Measurements from ENCODE around the gene KASH5. TPM values are rescaled to one million over a fixed set of nuclear protein-coding genes. Genes with fewer than 3 reads are reported as not detected.
"Not testable (repeated sequence)": the region's sequence is repeated elsewhere in the genome, so short reads cannot be mapped to it uniquely, and the experiment has no call there.

KASH5 gene
- total RNA-seq, 4 donors from 2014 or later: not detected

DNA sequence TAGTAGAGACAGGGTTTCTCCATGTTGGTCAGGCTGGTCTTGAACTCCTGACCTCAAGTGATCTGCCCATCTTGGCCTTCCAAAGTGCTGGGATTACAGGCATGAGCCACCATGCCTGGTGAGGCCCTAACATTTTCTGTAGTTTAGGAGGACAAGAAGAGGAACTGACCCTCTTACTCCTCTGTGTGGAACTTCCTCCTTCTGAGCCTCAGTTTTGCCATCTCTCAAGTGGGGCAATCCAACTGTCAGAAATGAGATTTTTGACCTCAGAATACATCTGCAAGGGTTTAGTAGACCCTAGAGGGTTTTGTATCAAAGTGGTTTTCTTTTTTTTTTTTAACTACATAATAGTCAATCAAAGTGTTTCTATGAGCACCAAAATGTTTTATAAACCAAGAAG, 21.9 kb upstream of the KASH5 start:
- Histone ChIP-seq H3K27me3 (peaks cover 0 to 25% (median 0%) of the 10 kb centered on the region in 4 donors), H3K4me1 (peaks cover 10 to 30% (median 15%) of the 10 kb centered on the region in 3 donors), H3K27ac (no peak overlapping the region), H3K4me3 (no peak overlapping the region), H3K9me3 (peaks cover 0 to 33% (median 17%) of the 10 kb centered on the region in 3 donors), H3K36me3 (no peaks in the 10 kb centered on the region)
- TF ChIP-seq, protein P1, sequence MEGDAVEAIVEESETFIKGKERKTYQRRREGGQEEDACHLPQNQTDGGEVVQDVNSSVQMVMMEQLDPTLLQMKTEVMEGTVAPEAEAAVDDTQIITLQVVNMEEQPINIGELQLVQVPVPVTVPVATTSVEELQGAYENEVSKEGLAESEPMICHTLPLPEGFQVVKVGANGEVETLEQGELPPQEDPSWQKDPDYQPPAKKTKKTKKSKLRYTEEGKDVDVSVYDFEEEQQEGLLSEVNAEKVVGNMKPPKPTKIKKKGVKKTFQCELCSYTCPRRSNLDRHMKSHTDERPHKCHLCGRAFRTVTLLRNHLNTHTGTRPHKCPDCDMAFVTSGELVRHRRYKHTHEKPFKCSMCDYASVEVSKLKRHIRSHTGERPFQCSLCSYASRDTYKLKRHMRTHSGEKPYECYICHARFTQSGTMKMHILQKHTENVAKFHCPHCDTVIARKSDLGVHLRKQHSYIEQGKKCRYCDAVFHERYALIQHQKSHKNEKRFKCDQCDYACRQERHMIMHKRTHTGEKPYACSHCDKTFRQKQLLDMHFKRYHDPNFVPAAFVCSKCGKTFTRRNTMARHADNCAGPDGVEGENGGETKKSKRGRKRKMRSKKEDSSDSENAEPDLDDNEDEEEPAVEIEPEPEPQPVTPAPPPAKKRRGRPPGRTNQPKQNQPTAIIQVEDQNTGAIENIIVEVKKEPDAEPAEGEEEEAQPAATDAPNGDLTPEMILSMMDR (IDR thresholded peaks at IDR 0.05): no peak
- no peak for TF ChIP-seq POLR2A (IDR thresholded peaks at IDR 0.05)
- intact Hi-C loops (cut with DNase I): no loop called here
- DNase-seq: no peak

DNA sequence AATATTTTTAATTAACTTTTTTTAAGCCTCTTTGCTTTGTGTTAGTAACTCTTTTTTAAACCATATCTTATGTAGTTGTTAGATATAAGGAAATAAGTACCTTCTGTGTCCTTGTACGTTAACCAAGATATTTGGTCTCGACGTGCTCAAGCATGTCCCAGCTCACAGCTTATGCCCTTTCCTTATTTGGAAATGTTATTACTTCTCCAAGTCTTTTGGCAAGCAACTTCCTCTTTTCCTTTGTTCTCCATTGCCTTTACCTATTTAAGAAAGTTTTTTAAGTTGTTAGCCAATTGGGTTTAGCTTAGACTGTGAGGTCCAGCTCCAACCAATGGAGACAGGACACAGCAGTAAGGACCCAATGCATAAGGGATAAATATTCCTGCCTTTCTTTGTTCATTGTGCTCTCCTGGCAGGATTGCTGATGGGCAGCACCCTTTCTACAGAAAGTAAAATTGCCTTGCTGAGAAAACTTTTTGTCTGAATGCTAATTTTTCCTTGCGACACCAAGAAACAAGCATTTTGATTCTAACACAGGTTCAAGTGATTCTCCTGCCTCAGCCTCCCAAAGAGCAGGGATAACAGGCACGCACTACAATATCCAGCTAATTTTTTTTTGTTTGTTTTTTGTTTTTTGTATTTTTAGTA, 19.2 kb upstream of the KASH5 start:
- peaks cover 0 to 3% (median 2%) of the 10 kb centered on the region in 3 donors for H3K4me1 ChIP-seq
- intact Hi-C loops (cut with DNase I): no loop called here
- H3K27me3 ChIP-seq: peaks cover 0 to under 1% (median 0%) of the 10 kb centered on the region in 4 donors
- no peak for DNase-seq
- no peak overlapping the region for H3K27ac ChIP-seq
- TF ChIP-seq POLR2A (IDR thresholded peaks at IDR 0.05): no peak
- TF ChIP-seq, protein P1 (IDR thresholded peaks at IDR 0.05): no peak
- H3K4me3 ChIP-seq: no peak overlapping the region
- H3K36me3 ChIP-seq: no peaks in the 10 kb centered on the region
- peaks cover 0 to 33% (median 17%) of the 10 kb centered on the region in 3 donors for H3K9me3 ChIP-seq
- WGBS, 2 donors: 72 to 77% methylated on average over 5 of the region's 5 CpGs

DNA sequence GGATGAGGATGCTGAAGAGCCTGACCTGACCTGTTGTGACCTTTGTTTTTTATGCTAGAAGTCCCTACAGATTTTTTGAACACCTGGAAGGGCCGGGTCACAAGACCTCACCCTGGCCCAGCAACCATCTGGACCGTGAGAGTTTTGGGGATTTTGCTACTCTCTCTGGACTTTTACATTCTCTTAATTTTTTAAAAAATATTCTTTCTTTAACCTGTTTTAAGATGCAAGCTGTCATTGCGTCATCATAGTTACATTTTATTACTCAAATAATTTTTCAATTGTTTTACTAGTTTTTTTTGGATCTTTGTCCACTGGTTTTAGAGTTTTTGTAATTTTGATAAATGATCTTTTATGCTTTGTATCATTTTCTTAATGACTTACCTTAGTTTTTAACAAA, 16.9 kb upstream of the KASH5 start:
- no peak for DNase-seq
- 53 to 87% methylated on average over 3 of the region's 3 CpGs for WGBS, 2 donors
- H3K27ac ChIP-seq: no peak overlapping the region
- intact Hi-C loops (cut with DNase I): no loop called here
- no peak for TF ChIP-seq POLR2A (IDR thresholded peaks at IDR 0.05)
- TF ChIP-seq, protein P1 (IDR thresholded peaks at IDR 0.05): no peak
- no peaks in the 10 kb centered on the region for H3K36me3 ChIP-seq
- H3K9me3 ChIP-seq: peaks cover 0 to 33% (median 17%) of the 10 kb centered on the region in 3 donors
- H3K4me3 ChIP-seq: no peak overlapping the region
- H3K27me3 ChIP-seq: no peaks in the 10 kb centered on the region
- no peaks in the 10 kb centered on the region for H3K4me1 ChIP-seq

DNA sequence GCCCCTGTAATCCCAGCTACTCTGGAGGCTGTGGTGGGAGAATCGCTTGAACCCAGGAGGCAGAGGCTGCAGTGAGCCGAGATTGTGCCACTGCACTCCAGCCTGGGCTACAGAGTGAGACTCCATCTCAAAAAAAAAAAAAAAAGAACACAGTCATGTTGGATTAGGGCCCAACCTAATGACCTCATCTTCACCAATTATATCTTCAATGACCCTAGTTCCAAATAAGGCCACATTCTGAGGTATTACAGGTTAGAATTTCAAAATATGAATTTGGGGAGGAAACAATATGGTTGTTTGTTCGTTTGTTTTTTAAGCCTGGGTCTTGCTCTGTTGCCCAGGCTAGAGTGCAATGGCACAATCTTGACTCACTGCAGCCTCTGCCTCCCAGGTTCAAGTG, 14.9 kb upstream of the KASH5 start:
- H3K36me3 ChIP-seq; intact Hi-C loops (cut with DNase I); H3K27me3 ChIP-seq; H3K27ac ChIP-seq; H3K4me1 ChIP-seq; DNase-seq; H3K4me3 ChIP-seq: not testable (repeated sequence)
- H3K9me3 ChIP-seq: peaks cover 0 to 29% (median 17%) of the 10 kb centered on the region in 3 donors
- 78 to 83% methylated on average over 2 to 3 of the region's 3 CpGs for WGBS, 2 donors

DNA sequence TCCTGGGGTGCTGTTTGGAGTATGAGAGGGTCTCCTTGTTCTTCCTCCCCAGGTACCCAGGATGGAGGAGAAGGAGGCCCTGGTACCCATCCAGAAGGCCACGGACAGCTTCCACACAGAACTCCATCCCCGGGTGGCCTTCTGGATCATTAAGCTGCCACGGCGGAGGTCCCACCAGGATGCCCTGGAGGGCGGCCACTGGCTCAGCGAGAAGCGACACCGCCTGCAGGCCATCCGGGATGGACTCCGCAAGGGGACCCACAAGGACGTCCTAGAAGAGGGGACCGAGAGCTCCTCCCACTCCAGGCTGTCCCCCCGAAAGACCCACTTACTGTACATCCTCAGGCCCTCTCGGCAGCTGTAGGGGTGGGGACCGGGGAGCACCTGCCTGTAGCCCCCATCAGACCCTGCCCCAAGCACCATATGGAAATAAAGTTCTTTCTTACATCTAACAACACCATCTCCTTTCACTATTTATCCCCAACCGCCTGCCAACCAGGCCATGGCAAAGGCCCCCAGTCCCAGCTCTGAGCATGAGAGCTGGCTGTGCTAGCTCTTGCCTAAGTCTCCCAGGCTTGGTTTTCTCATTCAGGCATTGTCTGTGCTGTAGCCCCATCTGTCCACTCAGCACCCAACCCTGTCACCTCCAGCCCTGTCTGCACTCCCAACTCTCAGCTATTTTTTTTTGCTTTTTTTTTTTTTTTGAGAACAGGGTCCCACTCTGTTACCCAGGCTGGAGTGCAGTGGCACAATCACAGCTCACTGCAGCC, 13.2 kb upstream of the KASH5 start:
- Histone ChIP-seq H3K9me3 (peaks cover 0 to 13% (median 3%) of the 10 kb centered on the region in 3 donors), H3K27me3 (no peaks in the 10 kb centered on the region), H3K36me3 (no peaks in the 10 kb centered on the region), H3K27ac (no peak overlapping the region), H3K4me3 (no peak overlapping the region), H3K4me1 (no peaks in the 10 kb centered on the region)
- DNase-seq: no peak
- intact Hi-C loops (cut with DNase I): no loop called here
- WGBS, 2 donors: 84 to 93% methylated on average over 4 to 7 of the region's 16 CpGs
- TF ChIP-seq, protein P1 (IDR thresholded peaks at IDR 0.05): no peak
- TF ChIP-seq POLR2A (IDR thresholded peaks at IDR 0.05): no peak

Data from esophagus squamous epithelium (tissue), 5 donors.